Activated CD4-positive, alpha-beta T cell treated with anti-CD3 and anti-CD28 coated beads, Interleukin-2, Interleukin-4, amounts not matched to agents 100 ng/mL and 50 ng/mL, durations not matched to agents 16 hours and 8 hours (primary cell): ENCODE measurements around the gene ITIH5.
"Not testable (repeated sequence)": the region's sequence is repeated elsewhere in the genome, so short reads cannot be mapped to it uniquely, and the experiment has no call there.

Experiments used
- DNase-seq: peaks from one replicate; pipeline ENCODE4 v3.0.0-alpha.2; 2020; ENCODE audit warnings: low spot score

The ITIH5 gene

DNA sequence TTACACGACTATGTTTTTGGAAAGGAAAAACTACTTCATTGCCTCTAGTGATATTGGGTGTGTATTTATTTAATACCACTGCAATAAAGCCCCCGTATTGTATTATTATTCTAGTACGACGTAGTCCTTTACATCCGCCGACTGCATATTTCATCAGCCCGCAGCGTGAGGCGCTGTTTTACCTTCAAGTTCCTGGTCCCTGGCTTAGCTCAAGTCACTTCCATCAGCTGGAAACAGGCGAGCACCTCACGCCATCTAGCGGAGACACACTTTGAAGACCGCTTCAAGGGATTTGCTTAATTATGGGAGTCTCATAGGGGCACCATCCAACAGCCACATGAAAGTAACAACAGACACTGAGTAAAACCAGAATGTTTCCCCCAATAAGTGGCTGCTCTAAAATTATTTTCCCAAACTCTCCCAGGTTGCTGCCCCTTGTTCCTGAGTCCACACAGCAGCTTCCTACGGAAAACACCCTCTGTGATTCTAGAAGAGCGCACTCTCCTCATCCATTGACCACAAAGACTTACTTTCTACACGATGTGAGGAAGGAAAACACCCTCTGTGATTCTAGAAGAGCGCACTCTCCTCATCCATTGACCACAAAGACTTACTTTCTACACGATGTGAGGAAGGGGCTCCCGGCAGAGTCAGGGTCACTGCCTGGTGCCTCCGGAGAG is 20.6 kb upstream of the ITIH5 start:
- DNase-seq: peak; percentile 85

DNA sequence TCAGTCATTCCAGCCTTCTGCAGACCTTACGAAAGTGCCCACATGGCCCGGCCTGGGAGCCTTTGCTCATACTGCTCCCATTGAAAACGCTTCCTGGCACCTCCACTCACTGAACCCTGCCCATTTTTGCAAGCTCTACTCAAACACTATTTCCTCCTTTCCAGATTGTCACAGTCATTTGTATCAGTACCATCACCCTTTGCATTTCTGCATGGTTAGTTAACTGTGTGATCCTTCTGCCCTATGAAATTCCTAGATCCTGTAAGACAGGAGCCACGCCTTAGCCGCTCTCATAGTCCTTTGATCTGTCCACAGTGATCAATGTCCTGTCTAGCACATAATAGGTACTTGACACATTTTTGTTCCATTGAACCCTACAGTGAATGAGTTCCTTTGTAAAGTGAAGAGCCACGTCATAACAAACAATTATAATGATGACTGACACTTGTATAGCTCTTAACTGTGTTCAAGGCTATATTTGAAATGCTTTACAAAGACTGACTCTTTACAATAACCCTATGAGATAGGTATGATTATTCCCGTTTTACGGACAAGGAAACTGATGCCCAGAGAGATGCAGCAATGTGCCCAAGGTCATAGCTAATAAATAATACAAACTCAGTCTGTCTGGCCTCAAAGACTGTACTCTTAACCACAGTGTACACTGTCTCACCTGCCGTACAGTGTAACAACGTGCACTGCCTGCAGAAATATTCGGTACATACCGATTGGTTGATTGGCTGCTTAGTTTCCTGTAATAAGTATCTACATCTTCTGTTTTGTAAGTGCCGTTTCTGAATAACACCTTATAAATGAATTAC is 19.8 kb upstream of the ITIH5 start:
- no peak for DNase-seq

DNA sequence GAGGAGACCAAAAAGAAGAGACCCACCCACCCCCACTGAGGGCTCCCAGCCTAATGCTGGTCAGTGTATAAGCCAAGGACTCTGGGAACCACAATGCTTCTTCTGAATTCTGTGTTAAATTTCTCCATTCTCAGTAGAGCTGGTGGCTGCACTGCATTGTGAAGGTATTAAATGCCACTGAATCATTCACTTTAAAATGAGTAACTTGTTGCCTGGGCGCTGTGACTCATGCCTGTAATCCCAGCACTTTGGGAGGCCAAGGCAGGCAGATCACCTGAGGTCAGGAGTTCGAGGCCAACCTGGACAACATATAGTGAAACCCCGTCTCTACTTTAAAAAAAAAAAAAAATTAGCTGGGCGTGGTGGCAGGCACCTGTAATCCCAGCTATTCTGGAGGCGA is 13.3 kb upstream of the ITIH5 start:
- DNase-seq: not testable (repeated sequence)

DNA sequence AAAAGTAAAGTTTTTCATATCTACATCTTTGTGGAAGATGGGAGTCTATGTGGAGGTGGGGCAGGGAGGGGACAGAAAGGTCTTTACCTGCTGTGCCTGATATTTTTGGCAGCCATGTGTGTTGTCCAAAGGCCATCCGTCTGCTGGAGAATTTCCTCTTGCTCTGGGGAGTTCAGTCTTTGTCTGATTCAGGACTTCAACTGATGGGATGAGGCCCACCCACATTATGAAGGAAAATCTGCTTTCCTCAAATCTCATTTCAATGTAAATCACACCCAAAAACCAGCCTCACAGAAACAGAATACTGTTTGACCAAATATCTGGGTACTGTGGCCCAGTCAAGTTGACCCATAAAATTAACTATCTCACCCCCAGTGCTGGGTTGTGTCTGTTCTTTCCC is 12.5 kb upstream of the ITIH5 start:
- DNase-seq: no peak

DNA sequence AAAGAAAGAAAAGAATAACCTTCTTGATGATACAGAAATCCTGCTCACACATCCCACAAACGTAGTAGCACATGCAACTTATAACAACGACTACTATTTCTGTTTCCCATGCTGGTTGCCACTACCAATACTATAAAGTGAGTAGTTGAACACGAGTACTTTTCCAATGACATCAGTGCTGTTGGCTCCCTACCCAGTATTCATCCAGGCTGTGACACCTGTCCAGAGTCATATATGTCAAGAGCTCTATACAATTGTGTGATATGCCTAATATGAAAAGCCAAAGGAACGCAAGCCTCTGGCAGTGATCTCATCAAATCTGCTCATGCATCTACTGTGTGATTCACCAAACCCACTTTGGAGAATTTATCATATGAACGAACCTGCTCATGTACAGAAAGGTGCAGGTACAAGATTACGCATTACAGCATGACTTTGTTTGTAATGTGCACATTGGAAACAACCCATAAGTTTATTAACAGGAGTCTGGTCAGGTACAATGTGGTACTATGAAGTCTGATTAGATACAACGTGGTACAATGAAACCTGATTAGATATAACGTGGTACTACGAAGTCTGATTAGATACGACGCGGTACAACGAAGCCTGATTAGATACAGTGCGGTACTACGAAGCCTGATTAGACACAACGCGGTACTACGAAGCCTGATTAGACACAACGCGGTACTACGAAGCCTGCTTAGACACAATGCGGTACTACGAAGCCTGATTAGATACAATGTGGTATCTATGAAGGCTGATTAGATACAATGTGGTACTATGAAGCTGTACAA is 5.8 kb upstream of the ITIH5 start:
- no peak for DNase-seq

DNA sequence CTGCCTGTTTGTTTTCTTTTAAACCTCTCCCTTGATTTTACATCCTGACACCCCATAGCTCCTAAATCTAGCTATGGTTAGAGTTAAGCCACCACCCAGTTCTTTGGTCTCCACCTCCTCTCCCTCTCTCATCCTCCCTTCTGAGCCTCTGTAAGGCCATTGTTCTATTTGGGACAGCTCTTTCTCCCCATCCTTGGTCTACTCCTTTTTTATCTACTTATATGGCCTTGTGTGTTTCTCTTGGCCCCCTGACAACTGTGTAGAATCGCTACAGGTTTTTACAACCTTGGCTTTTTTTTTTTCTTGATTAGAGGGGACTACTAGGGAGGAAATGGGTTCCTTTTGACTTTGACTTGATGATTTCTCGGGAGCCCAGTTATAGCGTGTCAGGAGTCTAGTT is 3.4 kb upstream of the ITIH5 start:
- no peak for DNase-seq

DNA sequence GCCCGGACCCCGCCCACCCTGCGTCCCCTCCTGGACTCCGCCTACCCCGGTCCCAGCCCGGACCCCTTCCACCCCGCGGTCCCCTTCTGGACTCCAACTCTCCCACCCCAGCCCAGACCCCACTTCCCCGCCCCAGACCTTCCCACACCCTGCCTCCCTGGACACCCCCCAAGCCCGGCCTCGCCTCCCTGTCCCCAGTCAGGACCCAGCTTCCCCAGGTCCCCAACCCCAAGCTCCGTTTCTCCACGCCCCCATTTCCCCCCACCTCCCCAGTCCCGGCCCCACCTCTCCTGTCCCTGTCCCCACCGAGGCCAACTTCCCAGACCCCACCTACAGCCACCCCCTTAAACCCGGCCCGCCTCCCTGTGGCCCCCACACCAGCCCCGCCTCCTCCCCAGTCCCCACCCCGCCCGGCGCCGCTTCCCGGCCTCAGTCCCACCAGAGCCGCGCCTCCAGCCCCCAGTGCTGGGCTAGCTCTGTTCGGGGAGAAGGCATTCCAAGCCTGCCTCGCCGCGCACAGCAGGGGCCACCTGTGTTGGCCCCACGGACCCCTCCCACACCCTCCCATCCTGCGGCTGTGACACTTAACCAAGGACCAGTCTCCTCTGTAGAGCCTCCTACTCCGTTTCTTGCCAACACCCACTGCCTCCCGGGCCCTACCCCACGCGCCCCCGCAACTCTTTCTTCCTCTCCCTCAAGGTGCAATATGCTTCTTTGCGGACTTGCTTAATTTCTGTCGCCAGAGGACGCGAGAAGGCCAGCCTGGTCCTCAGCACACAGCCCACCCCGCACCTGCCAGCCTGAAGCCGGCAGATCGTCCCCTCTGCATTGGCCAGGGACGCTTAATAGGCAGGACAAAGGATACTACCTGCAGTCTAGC is 736 bp upstream of the ITIH5 start:
- no peak for DNase-seq

DNA sequence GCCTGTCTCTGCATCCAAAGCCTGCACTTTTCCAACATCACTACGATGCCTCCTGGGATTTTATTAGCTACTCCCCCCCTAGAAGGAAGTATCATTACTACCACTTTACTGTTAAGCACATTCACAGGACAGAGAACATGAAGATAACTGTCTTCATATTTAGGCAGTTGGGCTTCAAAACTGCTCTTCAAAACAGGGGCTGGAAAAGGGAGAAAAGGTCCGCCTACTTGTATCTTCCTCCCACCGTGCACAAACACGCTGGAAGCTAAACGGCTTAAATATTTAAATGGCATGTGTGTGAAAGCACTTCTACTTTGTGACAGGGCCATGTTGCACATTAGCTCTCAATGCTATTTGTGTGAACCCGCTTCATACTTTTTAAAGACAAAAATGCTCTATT is 999 bp downstream of the ITIH5 start:
- DNase-seq: no peak

DNA sequence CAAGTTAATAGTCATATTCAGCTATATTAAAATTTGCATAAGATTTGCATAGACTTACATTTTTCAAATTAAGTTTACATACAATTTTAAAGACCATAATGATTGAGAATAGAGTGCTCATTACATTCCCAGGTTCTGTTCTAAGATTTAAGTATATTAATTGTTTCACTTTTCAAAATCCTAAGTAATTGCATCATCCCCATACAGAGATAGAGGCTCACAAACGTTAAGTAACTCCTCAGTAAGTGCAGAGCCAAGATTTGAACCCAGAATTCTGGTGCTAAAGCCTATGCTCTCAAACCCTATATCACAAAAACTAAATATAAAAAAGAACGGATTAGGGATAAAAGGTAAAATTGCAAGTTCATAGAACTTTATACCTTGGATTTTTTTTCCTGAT is 2.1 kb downstream of the ITIH5 start:
- DNase-seq: no peak

DNA sequence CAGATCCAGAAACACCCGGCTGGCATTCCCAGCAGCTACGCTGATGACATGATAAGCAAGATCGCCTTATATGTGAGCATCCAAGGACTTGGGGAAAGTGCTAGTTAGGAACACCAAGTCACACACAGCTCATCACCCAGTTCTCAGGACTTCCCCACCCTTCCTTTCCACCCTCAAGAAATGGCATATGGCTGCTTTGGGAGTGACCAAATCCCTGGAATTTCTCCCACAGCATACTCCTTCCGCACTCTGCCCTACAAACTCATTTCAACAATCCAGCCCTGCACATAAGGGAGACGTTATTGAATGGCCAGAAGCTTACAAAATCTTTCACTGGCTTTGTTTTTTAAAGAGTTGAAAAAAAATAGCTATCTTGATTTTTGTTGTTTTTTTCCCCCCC is 4.2 kb downstream of the ITIH5 start:
- DNase-seq: no peak

DNA sequence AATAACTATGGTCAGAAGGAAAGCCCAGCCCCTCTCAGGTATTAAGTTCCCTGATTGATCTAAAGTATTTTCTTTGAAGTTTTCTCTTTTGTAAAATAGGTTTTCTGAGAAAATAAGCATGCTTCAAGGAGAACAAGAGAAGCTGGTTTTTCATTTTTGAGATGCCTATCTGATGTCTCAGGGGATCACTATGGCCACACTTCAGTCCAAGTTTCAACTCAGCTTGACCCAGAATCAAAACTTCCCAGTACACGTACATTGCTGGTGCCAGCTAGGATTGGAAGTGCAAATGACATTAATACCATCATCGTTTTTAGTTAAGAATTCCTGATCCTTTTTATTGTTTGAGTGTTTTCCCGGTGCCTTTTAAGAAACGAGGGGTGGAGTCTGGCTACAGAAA is 7.2 kb downstream of the ITIH5 start:
- no peak for DNase-seq

DNA sequence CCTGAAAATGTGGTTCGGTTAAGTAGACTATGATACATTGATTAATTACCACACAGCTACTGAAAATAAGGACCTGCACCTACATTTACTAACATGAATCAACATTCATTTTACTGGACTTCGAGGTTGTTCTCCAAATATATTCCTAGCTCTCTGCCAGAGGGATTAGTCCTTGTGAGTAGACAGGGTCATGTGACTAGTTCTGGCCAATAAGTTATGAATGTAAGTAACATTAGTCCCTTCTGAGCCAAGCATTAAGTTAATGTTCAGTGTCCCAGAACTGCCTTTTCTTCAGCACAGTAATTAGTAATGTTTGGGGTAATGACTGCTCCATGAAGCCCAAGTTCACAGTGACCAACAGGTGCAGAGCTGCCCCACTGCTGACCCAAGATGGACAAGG is 9.2 kb downstream of the ITIH5 start:
- no peak for DNase-seq

DNA sequence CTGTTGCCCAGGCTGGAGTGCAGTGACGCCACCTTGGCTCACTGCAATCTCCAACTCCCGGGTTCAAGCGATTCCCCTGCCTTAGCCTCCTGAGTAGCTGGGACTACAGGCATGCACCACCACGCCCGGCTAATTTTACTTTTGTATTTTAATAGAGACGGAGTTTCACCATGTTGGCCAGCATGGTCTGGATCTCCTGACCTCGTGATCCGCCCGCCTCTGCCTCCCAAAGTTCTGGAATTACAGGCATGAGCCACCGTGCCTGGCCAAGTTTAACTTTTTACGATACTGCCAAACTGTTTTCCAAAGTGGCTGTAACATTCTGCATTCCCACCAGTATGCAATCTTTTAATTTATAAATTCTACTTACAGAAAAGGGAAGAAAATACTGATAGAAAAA is 9.7 kb downstream of the ITIH5 start:
- DNase-seq: not testable (repeated sequence)

DNA sequence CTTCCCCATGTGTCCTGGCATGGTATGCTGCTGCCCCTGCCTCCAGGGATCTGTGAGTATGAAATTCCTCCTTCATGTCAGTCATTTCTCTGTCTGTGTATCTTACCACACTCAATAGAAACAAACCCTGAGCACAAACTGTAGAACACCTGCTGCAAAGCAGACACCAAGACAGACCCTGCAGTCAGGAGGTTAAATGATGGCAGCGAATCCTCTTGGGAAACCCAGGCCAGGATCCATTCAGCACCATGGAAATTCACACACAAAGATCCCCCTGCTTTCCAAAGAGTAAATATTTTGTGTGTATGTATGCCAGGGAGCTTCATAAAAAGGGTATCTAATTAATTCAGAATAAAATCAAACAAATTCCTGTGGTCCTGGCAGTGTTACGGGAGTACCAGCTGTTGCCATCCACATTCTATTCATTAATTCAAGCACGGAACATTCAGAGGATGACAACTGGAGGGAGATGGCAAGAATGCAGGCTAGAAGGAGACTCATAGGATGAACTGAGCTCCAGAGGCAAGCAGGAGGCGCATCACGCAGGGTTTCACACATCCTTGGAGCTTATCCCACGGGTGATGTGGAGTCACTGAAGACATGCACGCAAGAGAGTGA is 14.8 kb downstream of the ITIH5 start:
- no peak for DNase-seq

DNA sequence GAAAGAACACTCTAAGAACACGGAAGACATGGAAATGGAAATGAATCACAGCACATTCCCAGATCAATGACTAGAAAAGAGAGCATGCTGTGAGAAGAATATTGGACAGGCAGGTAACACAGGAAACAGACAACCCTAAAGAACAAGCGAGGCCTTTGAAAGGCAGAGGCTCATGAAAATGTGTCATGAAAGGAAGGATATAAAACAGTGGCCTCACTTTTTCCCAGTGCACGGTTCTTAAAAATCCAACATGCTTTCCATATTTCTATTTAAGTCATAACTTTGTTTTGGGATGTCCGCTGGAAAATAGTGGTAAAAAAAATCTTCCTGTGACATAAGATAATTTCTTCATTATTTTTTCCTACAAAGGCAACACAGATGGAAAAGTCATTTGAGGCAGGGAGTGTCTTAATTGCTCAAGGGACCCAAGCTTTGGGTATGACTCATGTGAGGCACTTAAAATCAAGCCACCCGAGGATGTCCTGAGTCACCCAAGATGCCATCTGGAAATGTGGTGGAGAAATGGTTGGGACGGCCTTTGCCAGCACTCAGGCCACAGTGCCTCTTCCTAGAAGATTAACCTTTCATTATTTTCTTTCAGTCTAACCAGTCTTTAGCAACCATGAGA is 17.0 kb downstream of the ITIH5 start:
- no peak for DNase-seq

DNA sequence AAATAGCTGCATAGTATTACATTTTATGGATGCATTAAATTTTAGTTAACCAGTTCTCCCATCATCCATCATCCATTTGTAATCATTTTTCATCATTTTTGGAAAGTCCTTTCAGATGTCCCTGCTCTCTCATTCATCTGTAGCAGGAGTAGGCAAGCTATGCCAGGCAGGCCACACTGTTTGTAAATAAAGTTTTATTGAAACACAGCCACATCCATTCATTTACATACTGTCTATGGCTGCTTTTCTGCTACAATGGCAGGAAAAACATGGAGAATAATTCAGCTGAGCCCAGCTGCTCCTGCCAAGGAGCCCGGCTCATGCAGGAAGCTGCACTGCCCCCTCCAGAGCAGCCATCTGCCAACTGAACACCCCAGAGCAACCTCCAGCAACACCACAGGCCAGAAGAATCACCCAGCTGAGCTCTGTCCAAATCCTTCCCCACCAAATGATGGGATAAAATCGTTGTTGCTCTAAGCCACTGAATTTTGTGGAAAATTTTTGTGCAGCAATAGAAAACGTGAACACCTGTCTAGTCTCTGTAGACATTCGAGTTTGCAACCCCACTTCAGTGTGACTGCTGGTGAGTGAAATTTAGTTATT is 19.6 kb downstream of the ITIH5 start:
- DNase-seq: no peak

DNA sequence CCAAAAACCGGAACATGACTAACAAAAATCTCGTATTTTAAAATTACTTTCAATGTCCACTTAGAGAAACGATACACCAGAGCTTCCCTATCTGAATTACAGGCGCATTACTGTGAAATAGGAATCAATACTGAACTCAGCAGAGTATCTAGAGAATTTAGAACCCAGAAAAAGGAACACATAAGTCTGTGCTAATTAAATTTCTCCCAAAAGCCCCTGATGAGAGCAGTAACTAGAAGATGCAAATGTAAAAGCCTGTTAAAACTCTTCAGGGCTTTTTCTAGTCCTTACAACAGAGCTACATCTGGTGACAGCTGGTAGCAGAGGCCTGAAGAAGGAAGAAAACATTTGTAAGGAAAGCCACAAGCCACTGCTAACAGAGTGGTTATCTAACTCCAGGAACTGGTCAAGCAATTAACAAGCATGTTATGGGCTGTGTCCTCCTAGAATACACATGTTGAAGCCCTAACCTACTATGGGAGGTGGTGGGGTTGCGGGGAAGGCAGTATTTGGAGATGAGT is 24.2 kb downstream of the ITIH5 start:
- DNase-seq: no peak

DNA sequence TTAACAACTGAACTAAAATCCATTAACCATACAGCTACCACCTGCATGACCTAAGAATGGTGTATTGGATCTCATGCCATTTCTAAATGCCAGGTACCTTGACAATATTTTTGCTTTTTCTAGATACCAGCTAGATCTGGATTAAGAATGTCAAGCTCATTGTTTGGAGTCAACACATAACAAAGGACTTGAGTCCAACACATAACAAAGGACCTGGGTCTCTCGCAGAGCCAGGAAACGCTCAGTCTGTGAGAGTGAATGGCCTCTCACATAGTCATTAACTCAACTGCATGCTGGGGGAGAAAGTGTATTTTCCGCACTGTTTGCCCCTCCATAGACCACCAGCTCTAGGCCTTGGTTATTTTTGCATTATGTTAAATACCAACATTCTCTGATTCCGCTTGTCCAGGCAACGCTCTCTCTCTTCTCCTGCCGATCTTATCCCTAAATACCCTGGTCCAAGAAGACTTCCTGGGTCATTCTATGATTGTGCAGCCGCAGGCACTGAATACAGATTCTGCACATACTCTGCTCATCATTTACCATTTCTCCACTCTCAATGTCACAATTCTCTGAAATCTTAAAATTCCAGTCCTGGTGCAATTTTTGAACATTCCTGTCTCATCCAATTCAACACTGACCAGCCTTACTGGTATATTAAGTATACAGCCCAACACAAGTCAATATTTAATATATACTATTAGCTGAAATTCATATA is 31.2 kb downstream of the ITIH5 start:
- no peak for DNase-seq

DNA sequence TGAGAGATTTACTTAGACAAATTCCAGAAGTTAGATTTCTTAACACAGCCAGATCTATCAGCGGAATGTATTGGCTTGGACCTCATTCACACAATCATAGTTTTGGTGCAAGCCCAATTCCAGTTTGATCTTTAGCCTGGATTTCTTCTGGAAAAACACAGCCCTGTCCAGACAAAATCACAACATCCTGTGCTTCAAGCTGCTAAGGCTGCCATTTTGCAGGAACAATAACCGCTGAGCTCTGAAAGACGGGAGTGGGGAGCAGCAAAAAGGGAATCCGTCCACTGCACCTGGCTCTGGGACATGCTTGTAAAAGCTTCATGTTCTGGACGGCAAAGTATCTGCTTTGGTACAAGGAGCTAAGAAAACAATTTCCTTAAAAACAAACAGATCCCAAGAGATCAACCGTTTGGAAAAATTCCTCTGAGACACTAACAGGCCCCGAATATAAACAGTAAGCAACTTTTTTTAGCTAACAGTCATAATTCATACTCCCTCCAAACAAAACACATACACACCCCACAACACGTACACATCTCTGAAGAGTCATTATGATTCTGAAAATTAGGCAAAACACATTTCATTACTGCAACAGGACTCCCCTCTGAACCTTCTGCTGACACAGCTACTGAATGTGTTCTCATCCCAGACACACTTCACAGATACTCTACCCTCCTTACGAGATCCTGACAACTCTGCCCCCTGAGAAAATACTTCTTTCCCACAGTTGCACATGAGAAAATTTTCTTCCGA is 32.4 kb downstream of the ITIH5 start:
- DNase-seq: no peak
